PFSK-1 (cell line): ENCODE results near the gene LTBP1.

Experiments used
- FOXP2 ChIP-seq: optimal IDR thresholded peaks from 2 replicates; pipeline ENCODE3; 2011; ENCODE audit warnings: borderline replicate concordance, control low read depth, inconsistent platforms; ENCODE audit not compliant: insufficient read depth; ENCODE audit errors: extremely low read length, extremely low read depth
- POLR2AphosphoS5 ChIP-seq: IDR thresholded peaks from 2 replicates; pipeline ENCODE4 v1.6.1; 2012; ENCODE audit warnings: low read depth, mild to moderate bottlenecking, control low read depth, low read length, moderate library complexity
- REST ChIP-seq, 2 experiments: IDR thresholded peaks; 2 replicates each; pipeline versions ENCODE4 v1.6.1 to v1.8.0; 2011 to 2012; ENCODE audit warnings: low read depth in 2 of 2, low read length in 2 of 2, control low read depth in 1 of 2, inconsistent platforms in 1 of 2, mild to moderate bottlenecking in 1 of 2, moderate library complexity in 1 of 2; ENCODE audit not compliant: insufficient read depth in 1 of 2
- SIN3A ChIP-seq: IDR thresholded peaks from 2 replicates; pipeline ENCODE4 v1.6.1; 2012; ENCODE audit warnings: mild to moderate bottlenecking, low read length, moderate library complexity, borderline replicate concordance; ENCODE audit not compliant: insufficient read depth
- TAF1 ChIP-seq: IDR thresholded peaks from 2 replicates; pipeline ENCODE4 v1.6.1; 2012; ENCODE audit warnings: low read length, control low read depth, borderline replicate concordance; ENCODE audit not compliant: insufficient read depth

- TF ChIP-seq SIN3A (no peak), REST (IDR thresholded peaks at IDR 0.05; ENCODE audit: insufficient read depth in 1 of 2, low read depth in 2 of 2, low read length in 2 of 2) (no peak), POLR2AphosphoS5 (no peak), TAF1 (no peak), FOXP2 (no peak)
Observed at GRCh38 chr2:33448220-33448899, 501.6 kb downstream of the LTBP1 start.
